H1 (cell line): ENCODE measurements around the gene MREG. TPM values are rescaled to one million over a fixed set of nuclear protein-coding genes. Genes with fewer than 3 reads are reported as not detected.

Source experiments
- CTCF ChIA-PET: fragments of 300-600 bp; sonication (Branson Sonifier 250); formaldehyde crosslinking; loops from one replicate; lab custom pipeline; 2021; ENCODE audit not compliant: partially characterized antibody; lab: Charles Lee
- POLR2A ChIA-PET: fragments of 300-600 bp; sonication (Branson Sonifier 250); formaldehyde crosslinking; loops from one replicate; lab custom pipeline; 2021; ENCODE audit warnings: inconsistent platforms; ENCODE audit not compliant: partially characterized antibody; lab: Charles Lee
- DNase-seq, 2 experiments: peaks; one replicate each; pipeline versions ENCODE4 v3.0.0 to v3.0.0-alpha.2; 2010 to 2022; ENCODE audit warnings: low spot score in 2 of 2, low read depth in 1 of 2, mixed read lengths in 1 of 2
- FAIRE-seq: peaks from 2 replicates; lab custom pipeline; 2011; peaks lifted over from hg19 to GRCh38; lab: Jason Lieb, UNC
- H2AFZ ChIP-seq: 2 replicates; pipeline ENCODE4 v1.8.1; 2012; ENCODE audit warnings: low read length, inconsistent platforms
- H2AK5ac ChIP-seq: 2 replicates; pipeline ENCODE4 v1.6.1; 2013; ENCODE audit warnings: low read depth, low read length
- H2BK120ac ChIP-seq: replicated peaks from 2 replicates; pipeline ENCODE3; 2013; ENCODE audit warnings: low read depth, low read length, inconsistent platforms
- H2BK12ac ChIP-seq: 2 replicates; pipeline ENCODE4 v1.6.1; 2013; ENCODE audit warnings: low read depth, low read length
- H2BK15ac ChIP-seq: 2 replicates; pipeline ENCODE4 v1.6.1; 2013; ENCODE audit warnings: low read length
- H2BK20ac ChIP-seq: 2 replicates; pipeline ENCODE4 v1.6.1; 2013; ENCODE audit warnings: low read length
- H2BK5ac ChIP-seq: 2 replicates; pipeline ENCODE4 v1.6.1; 2013; ENCODE audit warnings: low read depth, low read length
- H3K14ac ChIP-seq: 2 replicates; pipeline ENCODE4 v1.6.1; 2013; ENCODE audit warnings: inconsistent platforms; ENCODE audit not compliant: insufficient read length
- H3K18ac ChIP-seq: 2 replicates; pipeline ENCODE4 v1.6.1; 2013; ENCODE audit warnings: low read length; ENCODE audit errors: extremely low read depth
- H3K23ac ChIP-seq: 2 replicates; pipeline ENCODE4 v1.6.1; 2013; ENCODE audit warnings: inconsistent platforms; ENCODE audit not compliant: insufficient read length
- H3K23me2 ChIP-seq: 2 replicates; pipeline ENCODE4 v1.6.1; 2013; ENCODE audit warnings: low read depth, low read length
- H3K27ac ChIP-seq: 2 replicates; pipeline ENCODE4 v1.6.1; 2011; ENCODE audit warnings: low read depth, low read length, inconsistent platforms
- H3K27me3 ChIP-seq, 4 experiments: replicated peaks in 1 of 4; 1 replicate in 1 of 4; 2 replicates in 3 of 4; pipeline versions ENCODE4 v1.6.1 to v1.8.1; 2011 to 2013; ENCODE audit warnings: low read length in 3 of 4, mild to moderate bottlenecking in 3 of 4, inconsistent platforms in 2 of 4, mixed read lengths in 2 of 4, moderate library complexity in 1 of 4; ENCODE audit not compliant: control insufficient read depth in 3 of 4, insufficient read depth in 3 of 4; ENCODE audit errors: extremely low read depth in 1 of 4
- H3K36me3 ChIP-seq, 4 experiments: 2 replicates each; pipeline versions ENCODE4 v1.6.1 to v1.8.1; 2011 to 2013; ENCODE audit warnings: mild to moderate bottlenecking in 4 of 4, low read length in 3 of 4, moderate library complexity in 2 of 4, control low read depth in 1 of 4, inconsistent platforms in 1 of 4; ENCODE audit not compliant: insufficient read depth in 4 of 4, control insufficient read depth in 2 of 4
- H3K4ac ChIP-seq: replicated peaks from 2 replicates; pipeline ENCODE3; 2013; ENCODE audit warnings: low read length, low read depth, mixed read lengths, inconsistent platforms; ENCODE audit not compliant: insufficient read length
- H3K4me1 ChIP-seq, 4 experiments: replicated peaks in 1 of 4; 1 replicate in 1 of 4; 2 replicates in 3 of 4; pipeline versions ENCODE4 v1.6.1 to v1.8.1; 2011 to 2013; ENCODE audit warnings: low read length in 3 of 4, inconsistent platforms in 2 of 4, mixed read lengths in 1 of 4; ENCODE audit not compliant: insufficient read depth in 4 of 4, control insufficient read depth in 3 of 4
- H3K4me2 ChIP-seq, 2 experiments: 2 replicates each; pipeline versions ENCODE4 v1.6.1 to v1.8.1; 2011 to 2013; ENCODE audit warnings: low read depth in 2 of 2, low read length in 2 of 2, control low read depth in 1 of 2, inconsistent platforms in 1 of 2, mild to moderate bottlenecking in 1 of 2; ENCODE audit not compliant: insufficient read depth in 1 of 2
- H3K4me3 ChIP-seq, 4 experiments: fragments of 200-600, 300-600 bp in 1 of 4; sonication (generic), shearing (Covaris generic), sonication (Bioruptor Twin) in 1 of 4; 2 replicates each; pipeline versions ENCODE4 v1.5.1 to v1.8.1; 2011 to 2016; ENCODE audit warnings: low read length in 4 of 4, low read depth in 3 of 4, control low read depth in 2 of 4, inconsistent platforms in 2 of 4, mild to moderate bottlenecking in 2 of 4, mixed read lengths in 1 of 4, moderate library complexity in 1 of 4; ENCODE audit not compliant: insufficient read depth in 2 of 4; ENCODE audit errors: extremely low read depth in 1 of 4
- H3K56ac ChIP-seq: replicated peaks from 2 replicates; pipeline ENCODE3; 2013; ENCODE audit warnings: low read depth, mild to moderate bottlenecking, mixed read lengths, low read length, inconsistent platforms; ENCODE audit not compliant: insufficient read length
- H3K79me1 ChIP-seq: 2 replicates; pipeline ENCODE4 v1.6.1; 2013; ENCODE audit warnings: low read depth, low read length, control low read depth
- H3K79me2 ChIP-seq, 2 experiments: 2 replicates each; pipeline versions ENCODE4 v1.6.1 to v1.8.1; 2012 to 2013; ENCODE audit warnings: low read length in 2 of 2, mild to moderate bottlenecking in 2 of 2, inconsistent platforms in 1 of 2; ENCODE audit not compliant: insufficient read depth in 2 of 2, control insufficient read depth in 1 of 2
- H3K9ac ChIP-seq, 4 experiments: replicated peaks in 1 of 4; 1 replicate in 1 of 4; 2 replicates in 3 of 4; pipeline versions ENCODE4 v1.6.1 to v1.8.1; 2011 to 2013; ENCODE audit warnings: low read depth in 3 of 4, low read length in 3 of 4, control low read depth in 2 of 4, mild to moderate bottlenecking in 2 of 4, moderate library complexity in 2 of 4, inconsistent platforms in 1 of 4; ENCODE audit errors: extremely low read depth in 1 of 4
- H3K9me3 ChIP-seq, 2 experiments: 2 replicates each; pipeline versions ENCODE4 v1.6.1 to v1.8.1; 2012 to 2013; ENCODE audit warnings: mild to moderate bottlenecking in 2 of 2, moderate library complexity in 2 of 2, control low read depth in 1 of 2, inconsistent platforms in 1 of 2, low read depth in 1 of 2, low read length in 1 of 2, mixed read lengths in 1 of 2; ENCODE audit not compliant: insufficient read depth in 2 of 2
- H4K20me1 ChIP-seq, 2 experiments: replicated peaks in 1 of 2; 2 replicates each; pipeline versions ENCODE3 to v1.8.1; 2011 to 2013; ENCODE audit warnings: inconsistent platforms in 2 of 2, low read length in 2 of 2, mild to moderate bottlenecking in 1 of 2; ENCODE audit not compliant: insufficient read depth in 2 of 2, control insufficient read depth in 1 of 2
- H4K5ac ChIP-seq: 2 replicates; pipeline ENCODE4 v1.6.1; 2013; ENCODE audit warnings: low read length, low read depth, mixed read lengths, inconsistent platforms; ENCODE audit not compliant: insufficient read length
- H4K8ac ChIP-seq: 2 replicates; pipeline ENCODE4 v1.8.0; 2013; ENCODE audit warnings: mild to moderate bottlenecking, moderate library complexity, low read length, inconsistent platforms; ENCODE audit not compliant: insufficient read depth; ENCODE audit errors: extremely low read depth
- H4K91ac ChIP-seq: replicated peaks from 2 replicates; pipeline ENCODE3; 2013; ENCODE audit warnings: low read length, mixed read lengths, inconsistent platforms; ENCODE audit not compliant: insufficient read length
- BACH1 ChIP-seq: IDR thresholded peaks from 2 replicates; pipeline ENCODE4 v1.6.1; 2012; ENCODE audit warnings: low read length, improper control_type of control experiment
- BRCA1 ChIP-seq: IDR thresholded peaks from 2 replicates; pipeline ENCODE4 v1.6.1; 2012; ENCODE audit warnings: low read depth, low read length, improper control_type of control experiment
- CEBPB ChIP-seq: IDR thresholded peaks from 2 replicates; pipeline ENCODE4 v1.6.1; 2012; ENCODE audit warnings: low read depth, low read length
- CHD1 ChIP-seq: IDR thresholded peaks from 2 replicates; pipeline ENCODE4 v1.6.1; 2012; ENCODE audit warnings: low read depth, low read length, improper control_type of control experiment
- CHD2 ChIP-seq: IDR thresholded peaks from 2 replicates; pipeline ENCODE4 v1.6.1; 2012; ENCODE audit warnings: low read length, improper control_type of control experiment
- CREB1 ChIP-seq: IDR thresholded peaks from 2 replicates; pipeline ENCODE4 v1.6.1; 2012; ENCODE audit warnings: inconsistent platforms
- EGR1 ChIP-seq: IDR thresholded peaks from 2 replicates; pipeline ENCODE4 v1.6.1; 2011; ENCODE audit warnings: low read depth, low read length, borderline replicate concordance
- GABPA ChIP-seq: IDR thresholded peaks from 2 replicates; pipeline ENCODE4 v1.6.1; 2011; ENCODE audit warnings: mild to moderate bottlenecking, low read length, moderate library complexity, borderline replicate concordance; ENCODE audit not compliant: insufficient read depth
- KDM4A ChIP-seq: IDR thresholded peaks from one replicate; pipeline ENCODE4 v1.7.1; 2012; ENCODE audit warnings: low read depth, mild to moderate bottlenecking, moderate library complexity, low read length, inconsistent platforms; ENCODE audit not compliant: severe bottlenecking
- MAFK ChIP-seq: IDR thresholded peaks from 2 replicates; pipeline ENCODE4 v1.6.1; 2012; ENCODE audit warnings: low read depth, mild to moderate bottlenecking, improper control_type of control experiment, low read length
- POU5F1 ChIP-seq: IDR thresholded peaks from 2 replicates; pipeline ENCODE4 v1.6.1; 2011; ENCODE audit warnings: low read depth, mild to moderate bottlenecking, low read length, moderate library complexity
- SIN3A ChIP-seq, 2 experiments: IDR thresholded peaks in 1 of 2; conservative IDR thresholded peaks in 1 of 2; 2 replicates each; pipeline ENCODE4 v1.6.1; 2011 to 2012; ENCODE audit warnings: low read length in 2 of 2, improper control_type of control experiment in 1 of 2, low read depth in 1 of 2, mild to moderate bottlenecking in 1 of 2
- SIX5 ChIP-seq: IDR thresholded peaks from 2 replicates; pipeline ENCODE4 v1.6.1; 2011; ENCODE audit warnings: mild to moderate bottlenecking, low read depth, low read length
- TBP ChIP-seq: IDR thresholded peaks from 2 replicates; pipeline ENCODE4 v1.6.1; 2011; ENCODE audit warnings: low read depth, low read length, improper control_type of control experiment
- YY1 ChIP-seq: IDR thresholded peaks from 2 replicates; pipeline ENCODE4 v1.6.1; 2011; ENCODE audit warnings: low read depth, mild to moderate bottlenecking, low read length
- ZNF274 ChIP-seq: IDR thresholded peaks from 2 replicates; pipeline ENCODE4 v1.7.0; 2012; ENCODE audit warnings: low read length, borderline replicate concordance; ENCODE audit errors: extremely low read depth
- WGBS, 2 experiments: shearing (Covaris generic) in 1 of 2; methylation state at CpG; one replicate each; pipeline versions ENCODE4 v1.1.6 to v1.1.7; 2013 to 2015; ENCODE audit warnings: low lambda C conversion rate in 2 of 2, mixed read lengths in 2 of 2, inconsistent platforms in 1 of 2, low coverage in 1 of 2, missing lambda C conversion rate in 1 of 2; ENCODE audit not compliant: insufficient replicate concordance in 2 of 2, insufficient coverage in 1 of 2, insufficient read length in 1 of 2; ENCODE audit errors: extremely low coverage in 1 of 2, missing lambda C conversion rate in 1 of 2; 5-methylcytosine and 5-hydroxymethylcytosine counted together
- polyA plus RNA-seq, 7 experiments: library from polyadenylated mRNA; depleted of rRNA in 3 of 7; stranded (reverse) in 5 of 7; unstranded in 2 of 7; fragments of >200 nt in 5 of 7; fragments of 200-250 nt in 2 of 7; gene quantifications; 1 replicate in 5 of 7; 2 replicates in 1 of 7; 4 replicates in 1 of 7; pipeline versions ENCODE4 v1.2.1 to v1.2.3, GENCODE V29; 2011 to 2013; ENCODE audit warnings: missing spikeins in 2 of 7, mixed read lengths in 2 of 7
- total RNA-seq: library from RNA; stranded (reverse); fragmentation: NEBNext Ultra II Directional; extraction: Animal tissue kit (Norgen Biotek cat#: 25700); gene quantifications from 2 replicates; pipeline ENCODE4 v1.2.1, GENCODE V29; 2021

The MREG gene
- total and polyA plus RNA-seq, 2 of the 8 experiments (the other 6 are each of a cell fraction or from before 2014, with no cell fraction given), result 7.5 to 31.9 TPM

GRCh38 chr2:215984661-215985060, 28.7 kb downstream of the MREG start:
- H3K27me3 ChIP-seq, result no peaks in the 10 kb centered on the region
- no peak overlapping the region for H2AK5ac ChIP-seq
- 98% methylated on average over 2 of the region's 2 CpGs; no CpG with 5 or more reads in 1 of the 2 experiments for WGBS, 2 experiments
- no peak overlapping the region for H3K4ac ChIP-seq
- H3K18ac ChIP-seq, result no peak overlapping the region
- H2BK15ac ChIP-seq, result no peak overlapping the region
- FAIRE-seq (no peak), DNase-seq (no peak)
- H3K79me2 ChIP-seq, result peaks cover 0 to 27% of the 10 kb centered on the region in 2 experiments; a peak in 2 of 4 replicates
- H3K79me1 ChIP-seq, result peaks cover 10% of the 10 kb centered on the region
- H4K8ac ChIP-seq, result no peak overlapping the region
- ChIA-PET CTCF (interaction anchor here (0.7 to 1.3 kb wide), 5 partner anchors 9 to 59 kb away, joined by 3 to 8 read pairs (median 3); no protein-coding TSS in a partner anchor), POLR2A (no interaction called here)
- no peak overlapping the region for H2BK5ac ChIP-seq
- H3K9ac ChIP-seq, result no peak overlapping the region
- H3K14ac ChIP-seq, result no peak overlapping the region
- H2BK120ac ChIP-seq, result no peak overlapping the region
- H4K20me1 ChIP-seq, result no peaks in the 10 kb centered on the region
- H3K4me2 ChIP-seq, result no peak overlapping the region
- H2BK20ac ChIP-seq, result no peak overlapping the region
- H2BK12ac ChIP-seq, result no peak overlapping the region
- no peak overlapping the region for H2AFZ ChIP-seq
- H3K4me1 ChIP-seq, result peaks cover 0 to 2% (median 0%) of the 10 kb centered on the region in 4 experiments; a peak in 1 of 7 replicates
- no peak overlapping the region for H3K27ac ChIP-seq
- no peak overlapping the region for H3K56ac ChIP-seq
- peaks cover 0 to 25% (median 7%) of the 10 kb centered on the region in 4 experiments; a peak in 4 of 8 replicates for H3K36me3 ChIP-seq
- H3K4me3 ChIP-seq, result no peak overlapping the region
- H3K23me2 ChIP-seq, result no peaks in the 10 kb centered on the region
- H3K9me3 ChIP-seq, result peaks cover 5 to 10% of the 10 kb centered on the region in 2 experiments
- H3K23ac ChIP-seq, result no peak overlapping the region
- no peak overlapping the region for H4K91ac ChIP-seq
- no peak overlapping the region for H4K5ac ChIP-seq
- TF ChIP-seq CREB1 (no peak), EGR1 (no peak), CHD2 (no peak), SIN3A (conservative IDR thresholded peaks at IDR 0.05 in 1 of 2, IDR thresholded peaks at IDR 0.05 in 1 of 2; ENCODE audit: low read depth in 1 of 2, low read length in 2 of 2) (no peak), ZNF274 (no peak), SIX5 (no peak), TBP (no peak), KDM4A (no peak), CHD1 (no peak), MAFK (no peak), YY1 (no peak), POU5F1 (no peak), GABPA (no peak), BRCA1 (no peak), BACH1 (no peak), CEBPB (no peak)
